ENCODE results near the gene RPP25.

The RPP25 gene

GRCh38 chr15:74956648-74957475, at the start of gene RPP25:
Gene RPP25 (minus strand): TSS chr15:74956772. CDS start chr15:74956583, 189 bp downstream.
- TF ChIP-seq CTCF (conservative IDR thresholded peaks at IDR 0.05) = no peak
- 0 out of 2 replicates have a peak, but pooled peaks have one; percentile 10 for TF ChIP-seq ZFX (IDR thresholded peaks at IDR 0.05)
- H3K27ac ChIP-seq = peak within 1 kb of the TSS; percentile 32

GRCh38 chr15:75002398-75002797, 45.8 kb upstream of the RPP25 start:
- H3K27ac ChIP-seq = no peak overlapping the region
- TF ChIP-seq ZFX (IDR thresholded peaks at IDR 0.05) (no peak), CTCF (conservative IDR thresholded peaks at IDR 0.05) (no peak)

- H3K27ac ChIP-seq = no peak overlapping the region
- no peak for TF ChIP-seq CTCF (conservative IDR thresholded peaks at IDR 0.05)
- no peak for TF ChIP-seq ZFX (IDR thresholded peaks at IDR 0.05)
Measured at GRCh38 chr15:75001310-75001709, 44.7 kb upstream of the RPP25 start.

GRCh38 chr15:74997543-74997942, 41.0 kb upstream of the RPP25 start:
- H3K27ac ChIP-seq = no peak overlapping the region
- TF ChIP-seq CTCF (conservative IDR thresholded peaks at IDR 0.05) (no peak), ZFX (IDR thresholded peaks at IDR 0.05) (no peak)

GRCh38 chr15:74997141-74997540, 40.6 kb upstream of the RPP25 start:
- TF ChIP-seq ZFX (IDR thresholded peaks at IDR 0.05) (no peak), CTCF (conservative IDR thresholded peaks at IDR 0.05) (no peak)
- H3K27ac ChIP-seq = no peak overlapping the region

GRCh38 chr15:74995779-74996765, 39.5 kb upstream of the RPP25 start:
- H3K27ac ChIP-seq = peak overlapping the region; percentile 18; the same call in 1 of the 2 replicates
- TF ChIP-seq ZFX (IDR thresholded peaks at IDR 0.05) (no peak), CTCF (conservative IDR thresholded peaks at IDR 0.05) (no peak)
